Pons (tissue), 1 donor: ENCODE data around the gene MIDN.

Source experiments
- DNase-seq: peaks from one replicate; pipeline ENCODE4 v3.0.0-alpha.2; 2016; ENCODE audit warnings: low spot score

The MIDN gene

GRCh38 chr19:1283207-1283916 lies 35.0 kb downstream of the MIDN start:
- DNase-seq: no peak

GRCh38 chr19:1283917-1284292 lies 35.5 kb downstream of the MIDN start:
- DNase-seq: no peak

DNA sequence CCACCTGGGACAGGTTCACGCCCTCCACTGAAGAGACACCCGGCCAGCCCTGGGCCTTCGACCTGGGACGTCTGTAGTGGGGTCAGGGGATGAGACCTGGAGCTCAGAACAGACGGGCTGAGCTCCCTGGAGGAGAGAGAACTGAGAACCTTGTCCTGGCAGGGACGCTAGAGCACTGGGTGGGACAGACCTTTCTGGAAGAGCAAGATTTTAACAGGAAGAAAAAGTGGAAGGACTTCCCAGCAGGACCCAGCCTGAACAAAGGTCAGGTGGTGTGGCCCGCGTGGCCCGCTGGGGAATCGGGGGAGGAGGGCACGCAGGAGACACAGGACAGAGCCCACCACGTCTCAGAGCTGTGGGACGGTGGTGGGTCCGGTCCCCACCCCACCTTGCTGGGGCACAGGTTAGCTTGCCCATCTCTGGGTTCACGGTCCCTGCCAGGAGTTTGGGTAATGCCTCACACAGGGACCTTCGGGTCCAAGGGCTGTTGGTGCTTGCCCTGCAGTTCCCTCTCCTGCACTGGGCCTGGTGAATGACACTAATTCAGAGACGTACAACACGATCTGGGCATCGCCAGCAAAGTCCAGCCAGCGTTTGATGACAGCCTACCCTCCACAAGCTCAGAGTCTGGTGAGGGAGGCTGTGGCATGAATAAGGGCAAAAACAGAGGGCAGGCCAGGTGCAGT lies 36.1 kb downstream of the MIDN start:
- DNase-seq: no peak

- no peak for DNase-seq
Measured at GRCh38 chr19:1284979-1285736, 36.8 kb downstream of the MIDN start.

GRCh38 chr19:1285737-1286360 lies 37.5 kb downstream of the MIDN start, which contains the start of gene EFNA2:
Gene EFNA2, plus strand, starts transcription at chr19:1285873. Its CDS starts 296 bp downstream, at chr19:1286169.
- no peak for DNase-seq

- no peak for DNase-seq
Measured at GRCh38 chr19:1286487-1287353, 38.3 kb downstream of the MIDN start.

- DNase-seq: no peak
Measured at GRCh38 chr19:1287354-1288225, 39.2 kb downstream of the MIDN start.

- no peak for DNase-seq
Measured at GRCh38 chr19:1288226-1288612, 39.8 kb downstream of the MIDN start.

- DNase-seq: no peak
Measured at GRCh38 chr19:1288833-1289685, 40.7 kb downstream of the MIDN start.

- no peak for DNase-seq
Measured at GRCh38 chr19:1289686-1290025, 41.3 kb downstream of the MIDN start.

DNA sequence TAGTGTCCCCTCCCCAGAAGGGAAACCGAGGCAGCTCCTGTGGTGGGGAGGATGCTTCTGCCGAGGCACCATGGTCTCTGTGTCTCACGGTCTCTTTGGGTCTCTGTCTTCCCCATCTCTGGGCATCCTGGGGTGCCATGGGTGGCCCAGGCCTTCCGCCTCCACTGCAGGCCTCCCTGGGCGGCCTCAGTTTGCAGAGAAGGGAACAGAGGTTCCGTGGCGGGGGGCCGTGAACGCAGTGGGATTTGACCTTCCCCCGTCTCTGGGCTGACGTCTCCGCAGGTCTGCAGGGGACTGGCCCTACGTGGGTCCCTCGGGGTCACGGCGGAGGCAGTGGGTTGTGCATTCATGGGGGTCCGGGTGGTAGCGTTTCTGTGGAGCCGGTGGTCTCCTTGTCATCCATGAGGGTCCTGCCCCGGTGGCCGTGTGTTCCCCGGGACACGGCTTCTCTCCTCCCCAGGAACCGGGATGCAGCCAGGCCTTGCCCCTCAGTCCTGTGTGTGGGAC lies 41.9 kb downstream of the MIDN start:
- DNase-seq: no peak

- DNase-seq: no peak
Measured at GRCh38 chr19:1290703-1291651, 42.6 kb downstream of the MIDN start.

GRCh38 chr19:1291761-1292418 lies 43.5 kb downstream of the MIDN start:
- DNase-seq: no peak

GRCh38 chr19:1292419-1293151 lies 44.2 kb downstream of the MIDN start:
- no peak for DNase-seq

- no peak for DNase-seq
Measured at GRCh38 chr19:1293782-1294604, 45.6 kb downstream of the MIDN start.

DNA sequence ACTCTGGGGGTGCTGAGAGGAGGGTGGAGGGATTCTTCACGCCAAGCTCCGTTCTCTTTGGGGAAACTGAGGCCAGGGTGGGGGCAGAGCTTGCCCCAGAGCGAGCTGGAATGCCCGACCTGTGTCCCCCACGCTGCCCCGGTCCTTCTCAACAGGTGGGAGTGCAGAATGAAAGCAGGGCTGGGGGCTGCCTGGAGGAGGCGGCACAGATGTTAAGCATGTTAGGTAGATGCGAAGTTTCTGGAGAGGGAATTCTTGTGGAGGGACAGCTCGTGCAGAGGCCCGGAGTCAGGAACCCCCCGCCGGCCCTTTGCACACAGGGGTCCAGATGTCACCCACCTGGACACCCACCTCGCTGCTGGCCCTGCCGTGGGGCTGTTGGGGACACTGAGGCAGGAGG lies 46.3 kb downstream of the MIDN start:
- DNase-seq: no peak
